ENCODE data around the gene CNTN4.
"Not testable (repeated sequence)": the region's sequence is repeated elsewhere in the genome, so short reads cannot be mapped to it uniquely, and the experiment has no call there.

CNTN4 gene

GRCh38 chr3:2875699-2876098 is 777.0 kb downstream of the CNTN4 start:
- DNase-seq: no peak

- DNase-seq: no peak
Observed at GRCh38 chr3:2876362-2876761, 777.7 kb downstream of the CNTN4 start.

- DNase-seq: no peak
Observed at GRCh38 chr3:2879023-2879422, 780.4 kb downstream of the CNTN4 start.

- no peak for DNase-seq
Observed at GRCh38 chr3:2879587-2879986, 780.9 kb downstream of the CNTN4 start.

GRCh38 chr3:2880218-2880756 is 781.6 kb downstream of the CNTN4 start:
- DNase-seq: no peak

- no peak for DNase-seq
Observed at GRCh38 chr3:2883283-2883682, 784.6 kb downstream of the CNTN4 start.

GRCh38 chr3:2888592-2888991 is 789.9 kb downstream of the CNTN4 start:
- DNase-seq: no peak

- DNase-seq: no peak
Observed at GRCh38 chr3:2889736-2890135, 791.1 kb downstream of the CNTN4 start.

GRCh38 chr3:2896308-2896939 is 797.8 kb downstream of the CNTN4 start:
- no peak for DNase-seq

GRCh38 chr3:2897821-2898220 is 799.2 kb downstream of the CNTN4 start:
- no peak for DNase-seq

GRCh38 chr3:2898591-2899353 is 800.1 kb downstream of the CNTN4 start:
- DNase-seq: no peak

- no peak for DNase-seq
Observed at GRCh38 chr3:2904054-2904453, 805.4 kb downstream of the CNTN4 start.

- no peak for DNase-seq
Observed at GRCh38 chr3:2908693-2909351, 810.2 kb downstream of the CNTN4 start.

- no peak for DNase-seq
Observed at GRCh38 chr3:2910997-2911396, 812.3 kb downstream of the CNTN4 start.

GRCh38 chr3:2915826-2916225 is 817.2 kb downstream of the CNTN4 start:
- DNase-seq: no peak

GRCh38 chr3:2916640-2917039 is 818.0 kb downstream of the CNTN4 start:
- not testable (repeated sequence) for DNase-seq

- DNase-seq: no peak
Observed at GRCh38 chr3:2920103-2920502, 821.4 kb downstream of the CNTN4 start.

- no peak for DNase-seq
Observed at GRCh38 chr3:2921452-2921851, 822.8 kb downstream of the CNTN4 start.

GRCh38 chr3:2921903-2922302 is 823.2 kb downstream of the CNTN4 start:
- no peak for DNase-seq

- no peak for DNase-seq
Observed at GRCh38 chr3:2923390-2923789, 824.7 kb downstream of the CNTN4 start.

GRCh38 chr3:2927259-2927658 is 828.6 kb downstream of the CNTN4 start:
- DNase-seq: no peak

GRCh38 chr3:2929574-2929973 is 830.9 kb downstream of the CNTN4 start:
- DNase-seq: no peak

GRCh38 chr3:2931265-2931664 is 832.6 kb downstream of the CNTN4 start:
- DNase-seq: no peak

GRCh38 chr3:2934541-2934940 is 835.9 kb downstream of the CNTN4 start:
- no peak for DNase-seq
